NCI-H2029 treated with DMSO at 0.1 percent for 48 hours (cell line): ENCODE measurements around the gene NGDN.
"Not testable (repeated sequence)": the region's sequence is repeated elsewhere in the genome, so short reads cannot be mapped to it uniquely, and the experiment has no call there.

Source experiments
- DNase-seq: peaks from one replicate; lab custom pipeline; 2025; lab: John Stamatoyannopoulos, UW

NGDN gene

DNA sequence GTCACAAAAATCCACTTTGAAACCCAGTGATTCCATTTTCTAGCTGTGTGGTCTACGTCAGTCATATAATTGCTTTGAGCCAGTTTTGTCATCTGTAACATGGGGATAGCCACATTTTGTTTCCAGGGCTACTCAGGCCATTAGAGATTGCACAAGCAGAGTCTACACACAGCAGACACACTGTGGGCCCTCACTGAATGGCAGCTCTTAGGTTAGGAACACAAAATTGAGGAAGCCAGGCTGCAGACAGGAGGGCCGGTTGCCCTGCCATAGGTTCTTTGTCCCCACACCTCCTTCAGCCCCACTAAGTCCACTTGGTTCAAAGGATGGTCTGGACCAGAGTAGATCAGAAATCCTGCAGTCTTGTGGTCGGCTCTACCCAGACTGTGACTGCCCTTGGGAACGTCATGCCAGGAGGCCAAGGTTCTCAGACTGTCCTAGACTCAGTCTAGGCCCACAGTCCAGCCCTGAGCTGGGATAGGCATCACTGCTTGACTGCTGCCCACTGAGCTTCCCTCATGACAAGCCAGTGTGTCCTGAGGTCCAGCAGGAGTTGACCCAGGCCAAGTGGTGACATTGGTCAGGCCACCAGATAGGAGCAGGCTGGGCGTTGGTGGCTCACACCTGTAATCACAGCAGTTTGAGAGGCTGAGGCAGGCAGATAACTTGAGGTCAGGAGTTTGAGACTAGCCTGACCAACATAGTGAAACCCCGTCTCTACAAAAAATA lies 30.2 kb upstream of the NGDN start:
- DNase-seq: no peak

DNA sequence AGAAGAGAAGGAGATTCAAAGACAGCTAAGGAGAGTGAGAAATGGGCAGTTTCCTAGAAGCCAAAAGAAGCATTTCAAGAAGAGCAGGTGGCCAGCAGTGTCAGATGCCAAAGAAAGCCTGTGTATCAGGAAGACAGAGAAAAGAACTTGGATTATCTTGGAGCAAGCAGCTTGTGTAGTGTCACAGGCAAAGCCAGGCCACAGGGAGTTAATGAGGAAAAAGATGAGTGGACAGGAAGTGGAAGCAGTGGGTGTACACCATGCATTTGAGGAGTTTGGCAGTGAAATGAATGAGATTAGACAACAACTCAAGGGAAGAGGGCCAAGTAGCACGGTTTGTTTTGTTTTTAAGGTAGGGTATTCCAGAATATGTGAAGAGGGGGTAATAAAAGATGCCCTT lies 28.4 kb upstream of the NGDN start:
- DNase-seq: peak; percentile 96

DNA sequence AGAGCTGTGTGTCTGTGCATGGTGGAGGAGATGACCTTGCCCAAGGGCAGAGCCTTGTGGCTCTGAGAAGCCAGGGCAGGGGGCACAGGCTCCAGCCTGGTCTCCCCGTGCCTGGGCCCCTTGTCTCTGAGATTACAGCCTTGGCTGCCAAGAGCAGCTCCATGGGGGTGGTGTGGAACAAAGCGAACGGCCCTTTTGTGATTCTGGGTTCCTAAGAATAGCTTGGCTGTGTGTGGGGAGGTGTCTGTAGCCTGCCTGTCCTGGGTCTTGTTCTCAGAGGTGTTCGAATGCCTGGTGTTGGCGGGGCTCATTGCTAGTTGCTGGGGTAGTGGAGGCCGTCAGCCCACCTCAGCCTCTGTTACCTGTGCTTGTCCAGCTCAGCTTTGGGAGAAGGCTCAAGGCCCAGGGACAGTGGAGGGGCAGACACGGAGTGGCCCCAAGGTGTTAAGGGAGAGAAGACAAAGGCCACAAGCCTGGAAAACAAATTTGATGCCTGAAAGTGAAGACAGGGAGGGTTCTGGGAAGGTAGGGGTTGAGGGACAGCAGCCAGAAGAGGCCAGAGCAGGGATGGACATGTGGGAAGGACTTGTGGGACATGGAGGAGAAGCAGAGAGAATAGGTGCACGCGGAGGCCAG lies 26.7 kb upstream of the NGDN start:
- DNase-seq: no peak

DNA sequence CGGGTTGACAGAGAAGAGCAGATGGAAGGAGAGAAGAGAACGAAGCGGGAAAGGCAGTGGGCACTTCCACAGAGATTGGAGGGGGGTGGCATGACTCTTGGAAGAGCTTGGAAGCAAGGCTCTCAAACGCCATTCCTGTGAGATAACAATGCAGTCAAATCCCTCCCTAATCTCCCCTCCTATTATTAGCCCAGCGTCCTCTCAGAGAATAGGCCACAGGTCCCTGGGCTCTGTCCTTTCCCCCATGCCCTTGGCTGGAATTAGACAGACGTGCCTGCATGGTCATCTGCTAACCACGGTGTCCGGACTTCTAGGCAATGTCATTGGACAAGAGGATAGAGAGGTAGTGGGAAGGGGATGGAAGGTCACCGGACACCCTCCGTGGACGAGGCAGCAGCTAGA lies 26.1 kb upstream of the NGDN start:
- no peak for DNase-seq

DNA sequence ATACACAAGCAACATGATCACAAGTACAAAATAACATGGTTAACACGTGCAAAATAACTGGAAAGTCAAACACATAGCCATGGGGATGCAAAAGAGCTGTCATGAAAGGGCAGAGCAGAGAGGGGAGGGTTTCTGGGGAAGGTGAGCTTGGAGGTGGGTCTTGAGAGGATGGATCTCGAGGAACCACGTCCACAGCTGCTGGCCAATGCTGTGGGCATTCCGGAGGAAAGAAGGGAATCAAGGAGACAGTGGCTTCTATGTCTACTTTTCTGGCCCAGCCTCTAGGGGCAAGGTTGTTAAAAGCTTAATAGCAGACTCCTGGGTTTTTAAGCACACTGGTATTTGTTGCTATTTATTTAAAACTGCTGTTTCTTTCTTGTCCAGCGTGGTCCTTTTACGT lies 25.6 kb upstream of the NGDN start:
- no peak for DNase-seq

DNA sequence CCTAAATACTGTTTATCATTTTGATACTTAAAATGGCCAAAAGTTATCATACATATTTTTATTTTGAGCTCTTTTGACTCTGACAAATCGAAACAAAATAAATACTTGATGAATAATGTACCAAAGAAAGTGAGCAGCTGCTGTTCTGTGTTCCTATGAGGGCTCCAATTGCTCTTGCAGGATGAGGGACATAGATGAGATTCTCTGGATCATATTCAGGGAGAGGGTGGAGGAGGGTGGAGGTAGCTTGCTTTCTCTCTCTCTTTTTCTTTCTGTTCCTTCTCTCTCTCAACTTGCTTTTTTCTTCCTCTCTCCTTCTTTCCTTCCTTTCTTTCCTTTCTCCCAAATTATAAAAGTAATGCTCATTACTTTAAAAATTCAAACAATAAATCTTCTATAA lies 25.2 kb upstream of the NGDN start:
- DNase-seq: no peak

DNA sequence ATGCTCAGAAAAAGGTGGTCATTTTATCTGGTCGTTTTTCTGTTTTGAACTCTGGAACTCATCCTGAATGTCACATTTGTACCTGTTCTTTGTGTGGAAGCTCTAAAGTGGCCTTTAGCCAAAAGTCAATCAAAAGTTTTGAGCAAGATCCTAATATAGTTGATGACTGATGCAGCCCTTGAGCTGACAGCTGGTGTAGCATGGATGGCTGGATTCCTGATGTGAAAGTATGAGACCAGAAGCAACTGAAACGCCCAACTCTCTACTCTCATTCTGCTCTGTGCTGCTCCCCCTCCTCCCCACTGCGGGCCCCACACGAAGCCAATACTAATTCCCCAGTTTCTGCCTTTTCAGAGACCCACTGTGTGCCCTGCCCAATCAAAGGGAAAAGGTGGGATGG lies 23.7 kb upstream of the NGDN start:
- no peak for DNase-seq

DNA sequence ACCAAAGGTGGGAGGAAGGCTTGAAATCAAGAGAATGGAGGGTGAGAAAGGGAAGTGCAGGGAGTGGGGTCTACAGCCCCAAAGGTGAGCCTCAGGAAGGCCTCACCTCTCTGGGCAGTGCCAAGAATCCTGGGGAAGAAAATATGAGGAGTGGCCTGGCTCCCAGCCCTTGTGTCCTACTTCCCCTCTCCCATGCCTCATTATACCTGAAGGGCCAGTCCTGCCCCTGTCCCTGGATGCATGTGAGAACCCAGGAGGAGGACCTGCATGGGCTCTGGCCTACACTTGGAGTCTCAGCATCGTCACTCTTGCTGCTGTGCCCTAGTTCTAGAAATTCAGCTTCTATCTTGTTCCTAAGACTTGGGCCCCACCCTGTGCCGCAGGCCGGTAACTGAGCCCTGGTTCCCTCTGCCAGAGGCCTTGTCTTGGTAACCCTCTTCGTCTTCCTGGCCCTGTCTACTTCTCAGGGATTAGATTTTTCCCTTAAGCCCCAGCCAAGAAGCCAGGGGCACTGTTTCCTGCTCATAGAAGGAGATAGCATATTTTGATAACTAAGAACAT lies 23.1 kb upstream of the NGDN start:
- no peak for DNase-seq

DNA sequence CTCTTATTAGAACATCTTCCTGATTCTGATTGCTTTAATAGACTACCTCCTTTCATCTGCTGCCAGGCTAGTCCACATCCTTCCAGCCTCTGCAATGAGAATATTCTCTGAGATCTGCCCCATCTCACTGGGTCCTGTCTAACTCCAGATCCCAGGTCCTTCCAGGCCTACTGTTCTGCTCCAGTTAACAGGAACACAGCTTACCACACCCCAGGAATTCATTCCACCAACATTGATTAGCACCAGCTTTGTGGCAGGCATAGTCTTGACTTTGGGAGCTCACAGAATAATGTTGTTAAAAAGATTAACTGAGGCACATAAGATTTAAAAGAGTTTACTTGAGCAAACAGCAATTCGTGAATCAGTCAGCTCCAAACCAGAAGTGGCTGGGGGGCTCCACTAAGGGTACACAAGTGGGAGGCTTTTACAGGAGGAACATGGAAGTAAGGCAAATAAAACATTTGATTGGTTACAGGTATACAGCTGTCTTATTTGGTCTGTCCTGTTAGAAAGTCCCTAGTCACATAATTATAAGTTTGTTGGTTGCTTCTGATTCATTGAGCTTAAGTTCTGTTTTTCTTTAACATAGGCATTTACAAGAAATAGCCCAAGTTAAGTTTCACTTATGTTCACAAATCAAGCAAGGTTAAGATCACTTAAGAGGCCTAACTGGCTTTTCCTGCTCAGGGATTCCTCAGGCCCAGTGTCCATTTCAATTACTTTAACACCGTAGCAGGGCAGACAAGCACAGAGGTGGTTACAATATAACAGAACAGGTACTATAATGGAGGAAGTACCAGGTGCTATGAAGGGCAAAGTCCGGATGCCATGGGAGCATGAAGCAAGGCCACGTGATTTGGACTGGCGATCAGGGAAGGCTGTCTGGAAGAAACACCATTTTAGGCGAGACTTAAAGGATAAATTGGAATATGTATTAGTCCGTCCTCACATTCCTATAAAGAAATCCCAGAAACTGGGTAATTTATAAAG lies 21.8 kb upstream of the NGDN start:
- no peak for DNase-seq

DNA sequence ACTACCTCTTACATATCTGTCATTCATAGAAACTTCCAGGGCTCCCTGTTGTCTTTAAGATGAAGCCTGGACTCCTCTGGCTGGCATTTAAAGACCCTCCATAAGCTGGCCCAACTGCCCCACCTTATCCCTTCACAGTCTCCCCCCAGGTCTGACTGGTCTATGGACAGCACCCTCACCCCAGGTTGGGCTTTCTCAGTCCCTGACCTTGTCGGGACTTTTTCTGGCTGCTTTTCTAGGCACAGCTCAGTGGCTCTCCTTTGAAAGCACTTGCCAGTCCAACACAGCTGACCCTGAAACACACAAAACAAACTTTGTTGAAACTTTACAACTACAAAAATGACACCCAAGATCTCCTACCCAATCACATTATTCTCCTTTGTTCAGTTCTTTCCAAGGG lies 20.2 kb upstream of the NGDN start:
- no peak for DNase-seq

DNA sequence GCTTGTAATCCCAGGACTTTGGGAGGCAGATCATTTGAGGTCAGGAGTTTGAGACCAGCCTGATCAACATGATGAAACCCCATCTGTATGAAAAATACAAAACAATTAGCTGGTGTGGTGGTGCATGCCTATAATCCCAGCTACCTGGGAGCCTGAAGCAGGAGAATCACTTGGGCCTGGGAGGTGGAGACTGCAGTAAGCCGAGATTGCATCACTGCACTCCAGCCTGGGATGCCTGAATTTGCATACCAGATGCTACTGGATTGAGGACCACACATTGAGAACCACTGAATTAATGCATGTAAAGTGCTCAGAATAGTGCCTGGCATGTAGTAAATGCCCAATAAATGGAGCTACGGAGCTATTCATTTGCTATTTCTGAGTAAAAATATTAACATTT lies 19.1 kb upstream of the NGDN start:
- no peak for DNase-seq

DNA sequence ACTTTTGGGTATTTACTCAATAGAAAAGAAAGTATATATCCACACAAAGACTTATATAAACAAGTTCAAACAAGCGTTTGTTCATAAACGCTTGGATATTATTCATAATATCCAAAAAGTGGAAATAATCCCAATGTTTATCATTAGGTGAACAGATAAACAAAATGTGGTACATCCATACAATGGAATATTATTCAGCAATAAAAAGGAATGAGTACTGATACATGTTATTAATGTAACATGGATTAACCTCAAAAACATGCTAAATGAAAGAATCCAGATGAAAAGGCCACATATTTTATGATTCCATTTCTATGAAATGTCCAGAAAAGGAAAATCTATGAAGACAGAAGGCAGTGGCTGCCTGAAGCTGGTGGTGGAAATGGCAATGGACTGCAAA lies 17.3 kb upstream of the NGDN start:
- DNase-seq: no peak

DNA sequence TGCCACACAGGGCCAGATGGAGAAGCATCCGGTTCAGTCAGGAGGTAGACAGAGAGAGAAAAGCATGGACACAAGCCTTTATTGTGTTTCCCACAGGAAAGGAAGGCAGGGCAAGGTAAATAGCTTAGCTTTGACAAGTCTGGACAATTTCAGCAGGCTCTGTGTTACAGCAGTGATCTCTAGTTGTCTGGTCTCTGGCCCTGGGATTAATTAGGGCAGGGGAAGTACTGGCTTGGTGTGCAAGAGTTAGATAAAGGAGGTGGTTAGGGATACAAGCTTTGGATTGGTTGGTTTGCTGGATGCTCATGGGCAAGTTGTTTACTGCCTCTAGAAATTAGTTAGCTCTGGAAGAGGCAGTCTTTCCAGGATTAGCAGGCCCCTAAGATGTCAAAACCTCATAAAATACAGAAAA lies 15.1 kb upstream of the NGDN start:
- DNase-seq: no peak

DNA sequence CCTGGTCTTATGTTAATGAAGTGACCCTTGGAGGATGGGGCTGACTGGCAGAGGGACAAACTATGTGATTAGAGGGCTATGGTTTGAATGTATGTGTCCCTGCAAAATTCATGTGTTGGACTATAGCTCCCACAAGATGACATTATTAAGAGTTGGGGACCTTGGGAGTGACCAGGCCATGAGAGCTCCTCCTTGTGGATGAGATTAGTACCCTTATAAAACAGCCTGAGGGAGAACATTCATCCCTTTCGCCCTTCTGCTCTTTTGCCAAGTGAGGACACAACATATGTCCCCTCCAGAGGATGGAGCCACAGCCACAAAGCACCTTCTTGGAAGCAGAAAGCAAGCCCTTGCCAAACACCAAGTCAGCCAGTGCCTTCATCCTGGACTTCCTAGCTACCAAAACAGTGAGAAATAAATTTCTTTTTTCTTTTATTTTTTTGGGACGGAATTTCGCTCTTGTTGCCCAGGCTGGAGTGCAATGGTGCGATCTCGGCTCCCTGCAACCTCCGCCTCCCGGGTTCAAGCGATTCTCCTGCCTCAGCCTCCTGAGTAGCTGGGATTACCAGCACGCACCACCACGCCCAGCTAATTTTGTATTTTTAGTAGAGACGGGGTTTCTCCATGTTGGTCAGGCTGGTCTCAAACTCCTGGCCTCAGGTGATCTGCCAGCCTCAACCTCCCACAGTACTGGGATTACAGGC lies 12.5 kb upstream of the NGDN start:
- DNase-seq: not testable (repeated sequence)

DNA sequence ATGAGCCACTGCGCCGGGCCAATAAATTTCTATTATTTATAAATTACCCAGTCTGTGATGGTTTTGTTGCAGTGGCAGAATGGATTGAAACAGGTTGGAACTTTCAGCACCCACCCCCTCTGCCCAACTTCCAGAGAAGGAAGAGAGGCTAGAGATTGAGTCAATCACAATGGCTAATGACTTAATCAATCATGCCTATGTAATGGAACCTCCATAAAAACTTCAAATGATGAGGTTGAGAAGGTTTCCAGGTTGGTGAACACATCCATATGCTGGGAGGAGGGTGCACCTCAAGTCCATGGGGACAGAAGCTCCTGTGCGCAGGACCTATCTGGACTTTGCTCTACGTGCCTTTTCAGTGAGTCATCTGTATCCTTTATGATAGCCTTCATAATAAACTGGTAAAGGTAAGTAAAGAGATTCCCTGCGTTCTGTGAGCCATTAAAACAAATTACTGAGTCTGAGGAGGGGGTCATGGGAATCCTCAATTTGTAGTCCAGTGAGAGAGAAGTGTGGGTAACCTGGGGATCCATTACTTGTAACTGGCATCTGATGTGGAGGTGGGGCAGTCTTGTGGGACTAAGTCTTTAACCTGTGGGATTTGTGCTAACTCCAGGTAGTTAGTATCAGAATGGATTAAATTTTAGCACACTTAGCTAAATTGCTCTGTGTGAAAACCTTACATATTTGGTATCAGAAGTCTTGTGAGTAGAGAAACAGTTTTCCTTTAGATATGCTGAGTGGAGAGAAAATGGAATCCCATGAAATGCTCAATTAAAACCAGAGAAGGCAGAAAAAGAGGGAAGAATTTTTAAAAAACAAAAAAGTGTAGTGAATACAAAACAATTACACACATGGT lies 11.7 kb upstream of the NGDN start:
- no peak for DNase-seq

DNA sequence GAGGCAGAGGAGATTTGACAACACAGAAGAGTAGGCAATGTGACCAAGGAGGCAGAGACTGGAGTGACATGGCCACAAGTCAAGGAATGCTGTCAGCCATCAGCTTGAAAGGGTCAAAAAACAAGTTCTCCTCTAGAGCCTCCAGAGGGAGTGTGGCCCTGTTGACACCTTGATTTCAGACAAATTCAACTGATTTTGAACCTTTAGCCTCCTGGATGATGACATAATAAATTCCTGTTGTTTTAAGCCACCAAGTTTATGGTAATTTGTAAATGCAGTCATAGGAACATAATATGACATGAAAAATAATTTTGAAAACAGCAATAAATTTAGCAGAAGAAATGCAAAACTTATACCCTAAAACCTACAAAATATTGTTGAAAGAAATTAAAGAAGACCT lies 8.5 kb upstream of the NGDN start:
- DNase-seq: no peak

DNA sequence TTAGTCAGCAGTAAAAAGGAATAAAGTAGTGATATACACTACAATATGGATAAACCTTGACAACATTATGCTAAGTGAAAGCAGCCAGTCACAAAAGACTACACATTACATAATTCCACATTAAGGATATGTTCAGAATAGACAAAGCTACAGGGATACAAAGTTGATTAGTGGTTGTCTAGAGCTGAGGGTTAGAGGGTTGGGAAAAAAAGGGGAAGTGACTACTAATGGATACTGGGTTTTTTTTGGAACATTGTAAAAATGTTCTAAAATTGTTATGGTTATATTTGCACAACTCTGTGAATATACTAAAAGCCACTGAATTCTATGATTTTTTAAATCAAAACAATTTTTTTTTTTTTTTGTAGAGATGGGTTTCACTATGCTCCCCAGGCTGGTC lies 4.8 kb upstream of the NGDN start:
- no peak for DNase-seq

DNA sequence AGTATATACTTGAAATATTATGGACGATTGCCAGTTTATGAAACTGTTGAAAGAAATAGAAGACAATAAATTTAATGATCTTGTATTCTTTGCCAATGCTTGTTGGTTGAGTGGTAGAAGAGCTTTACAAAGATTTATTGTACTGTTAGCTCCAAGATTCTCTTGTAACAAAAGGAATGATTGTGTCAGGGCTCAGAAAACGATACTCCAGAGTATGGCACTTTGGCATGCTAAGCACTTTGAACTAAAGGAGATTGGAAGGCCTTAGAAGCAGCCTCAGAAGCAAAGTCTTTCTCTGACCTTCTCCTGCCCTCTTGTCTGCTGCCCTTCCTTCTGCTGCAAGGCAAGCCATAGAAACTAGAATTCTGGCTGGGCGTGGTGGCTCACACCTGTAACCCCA lies 4.2 kb upstream of the NGDN start:
- no peak for DNase-seq

DNA sequence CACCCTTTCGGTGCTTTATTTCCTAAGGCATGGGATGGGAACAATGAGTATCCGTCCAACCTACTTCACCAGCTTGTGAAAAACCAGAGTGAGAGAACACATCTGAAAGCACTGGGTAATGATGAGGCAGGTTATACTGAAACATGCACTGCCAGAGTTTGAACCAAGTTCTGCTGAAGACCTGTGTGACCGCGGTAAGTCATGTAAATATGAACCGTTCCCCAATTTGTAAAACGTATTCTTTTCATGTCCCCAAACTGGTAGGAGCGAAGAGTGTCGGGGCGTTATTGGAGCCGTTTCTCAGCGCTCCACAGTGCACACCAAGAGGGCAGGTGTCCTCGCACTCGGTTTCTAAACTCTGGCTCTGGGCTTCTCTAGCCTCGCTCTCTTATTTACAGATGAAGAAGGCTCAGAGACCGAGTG lies 788 bp upstream of the NGDN start:
- no peak for DNase-seq

DNA sequence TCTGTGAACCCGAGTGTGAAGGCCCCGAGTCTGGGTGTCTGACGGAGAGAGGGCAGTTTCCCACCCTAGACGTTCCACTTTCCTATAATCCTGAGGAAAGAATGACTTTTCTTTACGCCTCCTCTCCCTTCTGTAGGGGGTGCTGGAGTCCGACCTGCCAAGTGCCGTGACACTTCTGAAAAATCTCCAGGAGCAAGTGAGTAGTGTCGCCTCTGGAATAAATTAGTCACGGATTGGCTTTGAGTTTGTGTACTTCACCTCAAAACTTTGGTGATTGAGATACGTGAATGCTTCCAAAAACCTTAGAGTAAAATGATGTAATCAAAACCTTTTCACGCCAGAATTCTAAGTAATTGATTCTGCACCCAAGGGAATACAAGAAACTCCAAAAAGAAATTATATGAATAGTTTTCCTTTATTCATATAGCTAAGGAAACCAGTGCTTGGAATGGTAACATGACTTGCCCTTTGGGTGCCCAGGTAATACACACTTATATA lies 452 bp downstream of the NGDN start:
- DNase-seq: no peak

DNA sequence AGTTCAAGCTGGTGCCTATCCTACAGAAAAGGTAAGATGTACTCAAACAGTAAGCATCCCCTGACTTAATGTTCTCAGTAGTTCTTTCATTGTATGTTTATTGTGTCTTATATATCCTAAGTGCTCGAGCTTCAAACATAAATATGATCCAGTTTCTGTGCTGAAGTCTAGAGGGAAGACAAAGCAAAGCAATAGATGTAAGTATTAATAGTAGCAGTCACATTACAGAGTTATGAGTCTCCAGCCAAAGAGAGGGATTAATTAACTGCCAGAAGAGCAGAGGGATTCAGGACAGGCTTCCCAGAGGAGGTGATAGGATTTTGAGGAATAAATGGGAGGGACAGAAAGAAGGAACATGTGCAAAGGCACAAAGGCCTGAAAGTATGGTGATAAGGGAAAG lies 1.4 kb downstream of the NGDN start:
- DNase-seq: no peak
